Hematopoietic multipotent progenitor cell treated with erythropoietin and hydrocortisone succinate and interleukin-3 and kit ligand, for 15 days (in vitro differentiated cells): ENCODE results near the gene PPP1R3D.
"Not testable (repeated sequence)": the region's sequence is repeated elsewhere in the genome, so short reads cannot be mapped to it uniquely, and the experiment has no call there.

Experiments
- DNase-seq: peaks from one replicate; pipeline ENCODE4 v3.0.0-alpha.2; 2015; ENCODE audit warnings: low spot score

PPP1R3D gene

GRCh38 chr20:59940129-59940955, at the start of gene PPP1R3D, which contains the start of gene FAM217B:
Gene PPP1R3D, minus strand, starts transcription at chr20:59940305. Its CDS starts 374 bp downstream, at chr20:59939931.
Gene FAM217B, plus strand, starts transcription at chr20:59940389. Its CDS starts 3,555 bp downstream, at chr20:59943944.
- peak; percentile 80 for DNase-seq

GRCh38 chr20:59988141-59988540, 48.0 kb upstream of the PPP1R3D start:
- DNase-seq: no peak

- DNase-seq: no peak
Observed at GRCh38 chr20:59987135-59987534, 47.0 kb upstream of the PPP1R3D start.

GRCh38 chr20:59985864-59986263, 45.8 kb upstream of the PPP1R3D start:
- DNase-seq: no peak

- no peak for DNase-seq
Observed at GRCh38 chr20:59985164-59985563, 45.1 kb upstream of the PPP1R3D start.

GRCh38 chr20:59984541-59984940, 44.4 kb upstream of the PPP1R3D start:
- no peak for DNase-seq

- DNase-seq: no peak
Observed at GRCh38 chr20:59983076-59983475, 43.0 kb upstream of the PPP1R3D start.

GRCh38 chr20:59977086-59977485, 37.0 kb upstream of the PPP1R3D start:
- DNase-seq: no peak

GRCh38 chr20:59976156-59976782, 36.2 kb upstream of the PPP1R3D start:
- no peak for DNase-seq

- no peak for DNase-seq
Observed at GRCh38 chr20:59972037-59972801, 32.1 kb upstream of the PPP1R3D start.

- no peak for DNase-seq
Observed at GRCh38 chr20:59971428-59971827, 31.3 kb upstream of the PPP1R3D start.

- no peak for DNase-seq
Observed at GRCh38 chr20:59966428-59966827, 26.3 kb upstream of the PPP1R3D start.

- DNase-seq: no peak
Observed at GRCh38 chr20:59962155-59962554, 22.1 kb upstream of the PPP1R3D start.

GRCh38 chr20:59961423-59961822, 21.3 kb upstream of the PPP1R3D start:
- no peak for DNase-seq

GRCh38 chr20:59958626-59959025, 18.5 kb upstream of the PPP1R3D start:
- no peak for DNase-seq

- DNase-seq: no peak
Observed at GRCh38 chr20:59958123-59958522, 18.0 kb upstream of the PPP1R3D start, which contains the start of gene CDH26. Gene CDH26, plus strand, starts transcription at chr20:59958423. Its CDS starts 304 bp downstream, at chr20:59958727.

- not testable (repeated sequence) for DNase-seq
Observed at GRCh38 chr20:59957568-59957967, 17.5 kb upstream of the PPP1R3D start.

GRCh38 chr20:59955131-59955796, 15.2 kb upstream of the PPP1R3D start:
- DNase-seq: no peak

- DNase-seq: no peak
Observed at GRCh38 chr20:59954718-59955117, 14.6 kb upstream of the PPP1R3D start.

GRCh38 chr20:59949911-59950310, 9.8 kb upstream of the PPP1R3D start:
- DNase-seq: no peak

- DNase-seq: peak; percentile 36
Observed at GRCh38 chr20:59948828-59949720, 9.0 kb upstream of the PPP1R3D start.
